CMK (cell line): ENCODE data around the gene HOXC4.
A peak's percentile ranks its signal among the peaks of the same experiment; 100 is the strongest.

Experiments used
- DNase-seq: peaks from one replicate; pipeline ENCODE4 v3.0.0-alpha.2; 2010; ENCODE audit warnings: low read depth

Gene HOXC4

DNA sequence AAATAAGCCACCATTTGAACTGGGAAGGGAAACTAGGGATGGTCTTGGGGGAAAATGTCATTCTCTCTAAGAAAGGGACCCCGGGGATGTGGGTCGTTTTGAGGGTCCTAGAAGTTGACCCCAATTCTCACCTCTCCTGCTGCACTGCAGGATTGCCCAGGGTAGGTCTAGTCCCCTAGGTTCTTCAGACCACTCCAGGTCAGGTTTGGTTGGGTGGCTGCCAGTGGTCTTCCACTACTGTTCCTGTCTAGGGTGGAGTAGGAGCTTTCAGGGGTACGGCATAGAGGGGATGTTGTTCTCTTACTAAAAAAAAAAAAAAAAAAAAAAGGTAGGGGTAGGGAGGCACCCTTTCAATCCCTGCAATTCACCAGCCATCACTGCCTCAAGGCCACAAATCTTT lies 37.6 kb upstream of the HOXC4 start:
- no peak for DNase-seq

DNA sequence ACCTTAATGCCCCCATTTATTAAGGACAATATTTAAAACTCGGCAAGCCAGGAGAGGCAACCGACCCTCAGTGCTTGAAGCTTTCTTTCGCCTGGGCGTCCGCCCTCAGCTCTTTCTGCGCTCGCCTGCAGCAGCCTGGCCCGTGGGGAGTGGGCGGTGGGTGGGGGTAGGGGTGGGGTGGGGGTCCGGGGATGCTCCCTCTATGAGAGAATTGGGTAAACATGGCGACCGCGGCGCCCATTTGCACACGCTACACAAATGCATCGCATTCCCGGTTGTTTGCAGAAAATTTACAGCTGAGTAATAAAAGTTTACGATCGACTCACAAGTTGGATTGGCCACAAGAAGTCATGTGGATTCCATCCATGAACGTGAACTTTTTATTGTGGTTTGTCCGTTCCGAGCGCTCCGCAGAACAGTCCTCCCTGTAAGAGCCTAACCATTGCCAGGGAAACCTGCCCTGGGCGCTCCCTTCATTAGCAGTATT lies 37.1 kb upstream of the HOXC4 start:
- DNase-seq, result no peak

DNA sequence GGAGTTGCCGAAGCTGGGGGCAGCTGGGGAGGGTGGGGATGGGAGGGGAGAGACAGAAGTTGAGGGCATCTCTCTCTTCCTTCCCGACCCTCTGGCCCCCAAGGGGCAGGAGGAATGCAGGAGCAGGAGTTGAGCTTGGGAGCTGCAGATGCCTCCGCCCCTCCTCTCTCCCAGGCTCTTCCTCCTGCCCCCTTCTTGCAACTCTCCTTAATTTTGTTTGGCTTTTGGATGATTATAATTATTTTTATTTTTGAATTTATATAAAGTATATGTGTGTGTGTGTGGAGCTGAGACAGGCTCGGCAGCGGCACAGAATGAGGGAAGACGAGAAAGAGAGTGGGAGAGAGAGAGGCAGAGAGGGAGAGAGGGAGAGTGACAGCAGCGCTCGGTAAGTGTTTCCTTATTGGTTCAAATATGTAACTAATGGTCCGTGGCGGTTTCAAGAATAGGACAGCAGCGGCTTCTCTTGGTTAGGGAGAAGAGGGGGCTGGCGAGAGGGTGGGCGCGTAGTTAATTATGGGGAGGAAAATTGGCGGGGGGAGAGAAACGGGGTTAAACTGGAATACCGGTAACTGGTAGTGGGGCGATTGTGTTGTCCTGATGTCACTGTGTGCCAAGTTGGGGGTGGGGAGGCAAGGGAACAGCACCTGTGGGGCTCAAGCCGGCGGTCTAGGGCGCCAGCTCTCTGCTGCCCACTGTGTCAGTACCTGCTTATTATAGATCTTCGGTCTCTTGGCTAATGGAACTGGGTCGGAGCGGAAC lies 36.4 kb upstream of the HOXC4 start:
- DNase-seq, result no peak

DNA sequence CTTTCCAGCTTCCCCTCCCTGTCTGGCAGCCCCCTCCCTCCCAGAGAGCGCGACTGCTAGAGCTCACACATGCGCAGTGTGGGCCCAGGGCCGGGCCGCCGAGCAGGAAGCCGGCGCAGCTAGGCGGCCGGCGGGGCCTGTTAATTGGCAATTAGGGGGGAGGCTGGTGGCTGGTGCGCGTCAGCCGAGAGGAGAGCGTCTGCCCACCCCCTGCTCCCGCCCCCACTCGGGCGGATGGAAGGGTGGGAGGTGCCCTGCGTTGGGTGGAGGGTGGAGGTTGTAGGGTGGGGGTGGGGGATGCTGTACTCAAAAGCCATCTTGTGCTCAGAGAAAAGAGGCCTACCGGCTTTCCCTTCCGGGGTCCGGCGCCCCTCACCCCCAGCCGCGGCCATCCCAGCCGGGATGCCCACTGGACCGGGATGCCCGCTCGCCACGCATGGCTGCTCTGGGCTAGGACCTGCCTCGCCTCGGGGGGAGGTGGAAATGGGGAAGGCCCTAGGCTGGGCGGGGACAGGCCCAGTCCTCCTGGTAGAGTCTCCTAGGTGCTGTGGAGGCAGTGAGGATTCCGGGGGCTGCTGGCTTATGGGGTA lies 35.7 kb upstream of the HOXC4 start:
- peak; percentile 87 for DNase-seq

DNA sequence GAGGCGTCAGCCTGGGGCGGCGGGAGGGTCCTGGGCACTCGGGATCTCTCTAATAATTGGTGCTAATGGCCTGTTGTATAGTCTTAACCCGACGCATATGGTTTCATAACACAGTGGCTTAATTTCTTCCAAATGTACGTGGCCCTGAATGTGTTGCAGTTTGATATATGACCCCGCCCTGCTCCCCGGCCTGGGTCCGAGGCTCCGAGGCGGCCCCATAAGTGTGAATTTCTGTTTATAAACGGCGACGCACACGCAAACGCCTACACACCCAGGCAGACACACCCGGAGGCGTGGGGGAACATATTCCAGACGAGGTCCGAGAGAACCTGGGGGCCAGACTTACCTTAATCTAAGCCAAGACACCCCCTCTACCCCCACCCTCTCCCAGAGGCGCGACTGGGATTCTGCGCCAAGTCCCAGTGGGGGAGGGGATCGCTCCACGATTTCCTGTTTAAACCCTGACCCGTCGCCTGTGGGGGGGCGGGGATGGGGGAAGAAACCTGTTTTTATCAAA lies 35.1 kb upstream of the HOXC4 start:
- DNase-seq, result no peak

DNA sequence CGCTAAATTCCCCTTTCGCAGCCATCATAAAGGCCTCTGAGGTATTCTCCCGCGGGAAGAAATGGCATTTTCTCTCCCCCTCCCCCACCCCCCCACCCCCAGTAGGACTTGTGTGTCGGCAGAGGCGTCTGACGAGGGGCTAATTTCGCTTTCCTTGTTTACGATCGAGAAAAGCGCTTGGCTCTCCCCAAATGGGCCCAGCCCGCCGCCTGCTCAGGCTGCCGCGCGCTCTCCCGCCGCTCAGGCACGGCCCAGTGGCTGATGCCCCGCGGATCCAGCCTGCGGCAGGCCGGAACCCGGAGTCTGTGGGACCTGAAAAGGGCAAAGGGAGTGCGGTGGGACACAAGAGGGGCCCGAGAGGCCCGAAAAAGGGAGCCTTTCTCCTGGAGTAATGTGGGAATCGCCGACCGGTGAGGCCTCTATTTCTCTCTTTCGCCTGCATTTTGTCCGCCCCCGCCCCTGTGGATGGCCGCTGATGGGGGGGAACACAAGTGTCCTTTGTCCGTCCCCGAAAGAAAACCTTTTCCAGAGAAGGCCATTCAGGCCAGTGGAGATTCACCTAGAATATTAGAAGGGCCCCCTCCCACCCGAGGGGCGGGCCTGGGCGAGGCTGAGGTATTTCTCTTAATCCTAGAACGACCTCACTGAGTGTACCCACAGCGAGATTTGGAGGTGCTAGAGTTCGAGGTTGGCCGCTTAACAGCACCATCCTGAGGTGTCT lies 34.4 kb upstream of the HOXC4 start:
- no peak for DNase-seq

DNA sequence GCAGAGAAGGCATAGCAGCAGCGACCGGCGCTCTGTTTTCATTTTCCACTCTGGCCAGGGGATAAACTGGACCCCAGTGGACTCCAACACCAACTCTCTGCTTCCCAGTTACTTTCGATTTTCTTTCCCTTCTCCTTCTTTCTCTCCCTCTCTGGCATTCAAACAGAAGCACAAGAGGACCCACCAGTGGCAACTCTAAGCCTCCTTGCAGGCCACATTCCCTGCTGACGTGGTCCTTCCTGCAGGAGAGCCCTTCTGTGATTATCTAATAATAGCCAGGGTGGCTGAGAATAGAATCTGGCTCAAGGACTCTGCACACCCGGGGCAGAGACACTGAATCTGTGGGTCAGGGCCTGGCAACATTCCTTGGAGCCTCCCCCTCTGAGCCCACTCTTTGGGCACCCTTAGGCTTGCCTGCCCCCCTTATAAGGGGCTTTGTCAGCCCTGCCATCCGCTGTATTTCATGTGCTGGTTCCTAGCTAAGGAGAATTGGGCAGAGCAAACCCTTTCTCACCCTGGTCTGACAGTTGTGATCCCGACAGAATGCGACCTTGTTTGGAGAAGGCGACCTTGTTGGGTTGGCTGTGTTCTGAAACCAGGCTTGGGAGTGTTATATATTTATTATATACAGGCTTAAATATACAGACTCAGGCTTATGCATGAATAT lies 33.6 kb upstream of the HOXC4 start:
- no peak for DNase-seq

DNA sequence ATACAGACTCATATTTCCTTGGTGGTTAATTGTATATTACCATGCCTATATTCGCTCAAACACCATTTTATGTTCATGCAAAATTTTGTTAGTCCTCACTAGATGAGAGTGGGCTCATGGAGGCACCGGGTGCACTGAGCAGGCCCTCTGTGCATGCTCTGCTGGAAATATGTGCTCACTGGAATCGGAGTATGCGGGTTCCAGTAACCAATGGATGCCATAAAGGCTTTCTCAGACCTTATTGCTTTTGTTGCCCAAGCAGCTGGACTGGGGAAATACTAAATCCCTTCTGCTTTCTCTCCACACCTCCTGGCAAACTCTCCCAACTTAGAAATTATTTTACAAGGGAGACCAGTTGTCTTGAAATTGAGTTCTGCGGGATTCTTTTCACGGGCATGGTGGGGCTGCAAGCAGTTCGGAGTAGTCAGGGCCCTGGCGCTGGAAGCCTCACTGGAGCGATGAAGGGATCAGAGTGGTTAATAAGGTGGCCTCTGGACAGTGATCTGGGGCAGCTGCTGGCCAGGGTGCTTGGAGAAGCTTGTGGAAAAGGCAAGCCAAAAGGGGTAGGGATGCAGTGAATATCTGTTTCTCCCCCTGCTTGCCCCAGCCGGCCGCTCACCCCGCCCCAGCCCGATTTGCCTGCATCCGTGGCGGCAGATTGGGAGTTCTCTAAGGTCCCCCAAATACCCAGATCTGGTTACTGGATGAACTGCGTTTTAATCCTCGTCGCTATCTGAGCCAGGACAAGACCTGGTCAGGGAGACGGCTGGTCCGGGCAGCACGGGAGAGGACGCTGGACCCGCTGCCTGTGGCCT lies 32.8 kb upstream of the HOXC4 start:
- DNase-seq, result no peak

DNA sequence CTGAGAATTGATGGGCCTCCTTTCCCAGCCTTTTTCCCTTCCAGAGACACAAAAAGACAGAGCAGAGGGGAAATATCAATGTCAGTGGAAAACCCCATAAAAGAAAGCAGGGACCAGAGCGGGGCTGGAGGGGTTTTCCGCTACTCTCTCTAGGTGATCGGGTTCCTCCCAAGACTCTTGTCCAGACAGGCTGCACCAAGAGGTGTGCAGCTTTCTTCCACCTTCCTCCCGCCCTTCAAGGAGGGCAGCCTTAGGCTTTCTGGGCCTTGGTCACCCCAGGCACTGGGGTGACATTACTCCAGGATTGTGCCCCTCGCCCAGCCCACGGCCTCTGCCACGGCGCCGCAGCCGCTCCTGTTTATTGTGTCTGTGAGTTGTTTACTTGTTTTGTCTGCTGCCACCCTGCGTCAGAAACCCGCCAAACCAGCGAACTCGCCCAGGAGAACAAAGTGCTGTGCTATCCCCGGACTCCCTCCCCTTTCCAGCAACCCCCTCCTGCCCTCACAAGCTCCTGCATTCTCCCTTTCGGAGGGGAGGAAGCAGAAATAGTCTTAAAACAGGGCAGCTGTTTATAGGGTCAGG lies 32.1 kb upstream of the HOXC4 start:
- no peak for DNase-seq

DNA sequence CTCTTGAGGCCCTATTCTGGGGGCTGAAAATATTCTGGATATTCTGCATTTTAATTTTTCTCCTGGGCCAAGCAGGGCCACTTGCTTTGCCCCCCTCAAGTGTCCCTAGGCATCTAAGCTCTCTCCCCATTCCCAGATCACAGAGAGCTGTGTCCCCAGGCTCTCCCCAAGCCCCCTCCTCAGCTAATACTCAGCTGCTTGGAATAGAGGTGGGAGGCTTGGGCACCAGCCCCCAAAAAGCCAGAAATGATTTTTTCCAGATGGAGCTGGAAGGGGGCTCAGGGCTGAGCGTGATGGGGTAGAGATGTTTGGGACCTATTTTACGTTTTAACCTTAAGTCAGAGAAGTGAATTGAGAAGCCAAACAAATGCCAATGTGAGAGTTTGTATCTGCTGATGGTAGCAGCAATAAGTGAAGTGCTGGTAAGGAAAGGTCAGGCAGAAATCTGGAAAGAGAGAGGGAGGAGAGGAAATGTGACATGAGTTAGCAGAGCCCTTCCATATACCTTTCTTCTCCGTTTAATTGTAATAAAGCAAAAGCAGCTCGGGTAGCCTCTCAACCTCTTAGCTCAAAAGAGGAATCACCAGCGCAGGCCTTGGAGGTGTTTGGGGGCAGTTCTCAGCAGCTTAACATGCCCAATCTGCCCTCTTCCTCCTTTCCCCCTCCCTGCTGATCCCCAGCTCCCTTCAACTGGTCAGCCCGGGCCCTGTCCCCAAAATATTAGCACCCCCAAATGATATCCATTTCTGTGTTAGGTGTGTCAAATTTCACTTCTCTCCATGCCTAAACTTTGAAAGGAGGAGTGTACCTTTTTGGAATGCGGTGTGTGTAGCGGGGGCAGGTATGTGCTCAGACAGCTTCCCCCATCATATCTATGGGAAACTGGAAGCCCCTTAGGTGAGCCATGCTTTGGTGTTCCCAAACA lies 30.4 kb upstream of the HOXC4 start:
- DNase-seq, result no peak

DNA sequence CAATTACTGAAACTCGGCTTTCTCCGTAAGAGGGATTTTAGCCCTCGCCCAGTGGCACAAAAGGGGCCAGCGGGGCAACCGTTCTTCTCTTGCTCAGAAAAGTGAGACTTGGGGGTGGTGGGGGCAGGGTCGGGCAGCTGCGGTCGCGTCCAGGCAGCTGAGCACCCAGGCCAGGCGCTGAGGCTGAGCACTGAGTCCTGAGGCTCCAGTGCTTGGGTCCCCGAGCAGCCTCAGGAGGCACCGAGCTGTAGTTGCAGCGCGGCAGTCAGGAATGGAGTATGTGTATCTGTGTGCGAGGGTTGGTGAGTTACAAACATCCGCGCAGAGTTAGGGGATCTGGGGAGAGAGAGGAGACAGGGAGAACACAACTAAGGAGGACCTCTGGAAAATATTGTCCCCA lies 29.5 kb upstream of the HOXC4 start:
- DNase-seq, result no peak

DNA sequence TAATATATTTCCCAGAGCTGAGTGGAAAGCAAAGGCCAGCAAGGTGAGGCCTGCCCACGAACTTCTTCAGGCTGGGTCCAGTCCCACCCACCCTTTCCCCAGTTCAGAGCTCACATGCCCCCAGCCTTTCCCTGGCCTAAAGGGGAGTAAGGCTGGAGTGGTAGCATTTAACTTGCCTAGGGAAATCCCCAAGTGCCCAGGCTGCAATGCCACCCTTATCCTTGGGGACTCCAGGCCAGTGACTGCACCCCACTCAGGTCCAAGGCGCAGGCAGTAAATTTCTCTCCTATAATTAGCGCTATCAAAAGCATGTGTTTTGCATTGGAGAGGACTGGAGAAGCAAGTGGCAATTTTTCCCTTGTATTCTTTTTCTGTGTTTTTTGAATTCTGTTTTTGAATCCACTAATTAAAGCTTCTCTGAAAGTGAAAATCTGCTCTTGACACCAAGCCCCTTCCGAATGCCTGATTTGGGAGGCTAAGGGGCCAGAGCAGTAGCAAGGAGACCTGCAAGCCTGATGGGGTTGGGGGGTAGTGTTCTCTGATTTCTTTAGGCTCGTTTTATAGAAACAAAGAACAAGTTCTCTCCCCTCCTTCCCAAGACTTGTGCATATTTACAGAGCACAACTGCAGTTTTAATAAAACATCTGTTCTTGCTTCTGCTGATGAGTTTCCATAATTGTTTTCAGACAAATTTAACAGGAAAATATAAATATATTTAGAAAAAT lies 28.9 kb upstream of the HOXC4 start:
- no peak for DNase-seq

DNA sequence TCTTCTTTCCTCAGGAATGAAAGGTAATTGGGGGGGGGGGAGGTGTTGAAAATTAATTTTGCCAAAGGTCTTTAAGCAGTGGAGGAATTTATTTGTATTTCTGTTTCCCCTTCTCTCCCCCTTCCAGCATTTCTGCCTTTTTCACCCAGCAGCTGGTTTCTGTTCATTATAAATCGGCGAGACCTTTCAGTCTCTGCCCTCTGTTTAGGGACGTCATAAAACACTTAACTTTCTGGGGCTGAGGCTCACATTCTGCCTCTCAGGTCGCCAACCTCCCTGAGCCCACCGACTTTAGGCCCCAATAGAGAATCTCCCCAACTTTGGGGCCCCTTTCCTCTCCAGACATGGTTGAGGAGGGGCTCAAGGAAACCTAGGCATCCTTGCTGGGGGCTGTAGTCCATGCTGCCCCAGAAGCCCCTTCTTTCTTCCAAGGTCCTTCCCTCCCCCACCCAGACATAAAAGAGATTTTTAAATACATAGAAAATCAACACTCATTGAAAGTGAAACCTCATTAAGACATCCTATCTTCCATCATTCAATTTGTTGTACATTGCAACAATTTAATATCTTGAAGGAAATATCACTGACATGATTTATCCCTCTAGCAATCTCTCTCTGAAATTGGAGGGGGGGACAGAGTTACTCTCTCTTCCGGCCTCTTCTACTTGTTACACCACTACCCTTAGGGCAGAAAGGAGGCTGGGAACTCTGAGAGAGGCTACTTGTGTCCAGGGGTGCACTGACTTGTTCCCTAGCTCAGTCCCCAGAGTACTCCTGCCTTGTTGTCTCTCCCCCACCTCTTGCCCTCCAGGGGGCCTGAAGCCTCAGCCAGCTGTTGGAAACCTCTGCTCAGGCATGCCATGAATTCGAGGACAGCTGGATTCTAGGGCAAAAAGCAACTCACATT lies 27.9 kb upstream of the HOXC4 start:
- no peak for DNase-seq

DNA sequence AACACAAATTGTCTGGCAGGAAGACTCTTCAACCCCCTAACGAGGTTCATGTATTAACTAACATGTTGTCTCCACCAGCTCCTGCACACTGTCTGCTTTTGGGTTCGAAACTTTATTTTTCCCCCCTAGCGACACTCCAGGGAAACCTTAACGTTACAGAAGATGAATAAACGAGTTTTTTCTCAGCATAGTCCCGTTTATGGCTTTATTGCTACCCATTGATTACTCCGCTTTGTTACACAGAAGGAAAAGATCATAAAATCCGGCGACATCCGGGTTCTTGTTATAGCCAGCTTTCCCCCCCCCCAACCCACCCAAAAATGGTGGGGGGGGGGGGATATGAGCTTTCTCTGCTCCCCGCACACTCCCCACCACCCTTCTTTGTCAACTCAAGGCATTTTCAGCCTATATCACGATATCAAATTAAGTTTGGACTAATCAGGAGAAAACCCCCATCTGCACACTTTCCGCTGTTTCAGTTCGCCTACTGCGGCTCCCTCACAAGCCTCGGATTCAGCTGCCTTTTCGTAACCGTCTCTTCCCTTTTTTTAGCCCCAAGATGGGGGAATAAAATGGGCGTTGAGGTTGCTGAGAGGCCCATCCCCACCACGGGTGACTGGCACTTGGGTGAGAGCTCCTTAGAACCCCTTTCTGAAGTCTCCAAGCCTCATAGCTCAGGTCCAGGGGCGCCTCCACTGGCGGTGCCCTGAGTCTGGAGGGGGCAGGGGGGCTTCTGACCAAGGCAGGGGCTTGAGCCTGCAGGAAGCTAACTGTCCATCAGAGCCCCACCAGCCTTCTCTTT lies 26.8 kb upstream of the HOXC4 start:
- no peak for DNase-seq

DNA sequence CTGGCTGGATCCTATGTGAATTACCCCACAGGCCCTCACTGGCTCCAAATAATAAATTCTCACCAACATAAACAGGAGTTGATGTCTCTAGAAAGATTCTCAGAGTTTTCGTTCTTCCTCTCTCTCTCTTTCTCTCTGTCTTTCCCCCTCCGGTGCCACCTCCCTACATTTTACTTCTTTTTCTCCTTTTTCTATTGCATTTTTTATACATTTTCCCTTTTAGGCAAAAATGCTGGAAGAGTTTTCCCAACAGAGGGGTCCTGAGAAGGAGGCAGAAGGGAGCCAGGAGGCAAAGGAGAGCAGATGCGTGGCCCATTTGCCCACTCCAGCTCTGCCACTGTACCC lies 26.2 kb upstream of the HOXC4 start:
- no peak for DNase-seq

DNA sequence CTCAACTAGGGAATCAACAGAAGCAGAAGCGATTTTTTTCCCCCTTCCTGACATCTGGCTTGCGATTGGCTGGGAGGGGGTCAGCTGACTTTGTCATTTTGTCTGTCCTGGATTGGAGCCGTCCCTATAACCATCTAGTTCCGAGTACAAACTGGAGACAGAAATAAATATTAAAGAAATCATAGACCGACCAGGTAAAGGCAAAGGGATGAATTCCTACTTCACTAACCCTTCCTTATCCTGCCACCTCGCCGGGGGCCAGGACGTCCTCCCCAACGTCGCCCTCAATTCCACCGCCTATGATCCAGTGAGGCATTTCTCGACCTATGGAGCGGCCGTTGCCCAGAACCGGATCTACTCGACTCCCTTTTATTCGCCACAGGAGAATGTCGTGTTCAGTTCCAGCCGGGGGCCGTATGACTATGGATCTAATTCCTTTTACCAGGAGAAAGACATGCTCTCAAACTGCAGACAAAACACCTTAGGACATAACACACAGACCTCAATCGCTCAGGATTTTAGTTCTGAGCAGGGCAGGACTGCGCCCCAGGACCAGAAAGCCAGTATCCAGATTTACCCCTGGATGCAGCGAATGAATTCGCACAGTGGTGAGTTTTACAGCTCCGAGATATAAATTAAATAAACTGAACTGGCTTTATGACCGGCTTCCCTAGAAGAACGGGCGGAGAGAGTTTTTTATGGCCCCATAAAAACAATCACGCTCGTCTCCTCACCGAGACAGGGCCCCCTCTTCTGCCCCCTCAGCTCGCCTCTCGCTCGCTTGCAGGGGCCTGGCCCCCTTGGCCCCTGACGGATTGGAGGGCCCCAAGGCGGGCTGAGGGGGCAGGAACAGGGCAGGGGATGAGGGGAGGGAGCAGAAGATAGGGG lies 25.1 kb upstream of the HOXC4 start, which contains the start of gene HOXC6:
HOXC6 (plus strand) TSS at position 127 of the 888 bp plus-strand sequence; CDS start at position 209, 82 bp downstream.
- DNase-seq, result no peak
